ENCODE measurements around the gene DCLK2. TPM values are rescaled to one million over a fixed set of nuclear protein-coding genes. Genes with fewer than 3 reads are reported as not detected.

Gene DCLK2
- total and polyA plus RNA-seq, 2 of the 4 experiments (the other 2 are of a cell fraction) = 11.3 to 15.5 TPM

DNA sequence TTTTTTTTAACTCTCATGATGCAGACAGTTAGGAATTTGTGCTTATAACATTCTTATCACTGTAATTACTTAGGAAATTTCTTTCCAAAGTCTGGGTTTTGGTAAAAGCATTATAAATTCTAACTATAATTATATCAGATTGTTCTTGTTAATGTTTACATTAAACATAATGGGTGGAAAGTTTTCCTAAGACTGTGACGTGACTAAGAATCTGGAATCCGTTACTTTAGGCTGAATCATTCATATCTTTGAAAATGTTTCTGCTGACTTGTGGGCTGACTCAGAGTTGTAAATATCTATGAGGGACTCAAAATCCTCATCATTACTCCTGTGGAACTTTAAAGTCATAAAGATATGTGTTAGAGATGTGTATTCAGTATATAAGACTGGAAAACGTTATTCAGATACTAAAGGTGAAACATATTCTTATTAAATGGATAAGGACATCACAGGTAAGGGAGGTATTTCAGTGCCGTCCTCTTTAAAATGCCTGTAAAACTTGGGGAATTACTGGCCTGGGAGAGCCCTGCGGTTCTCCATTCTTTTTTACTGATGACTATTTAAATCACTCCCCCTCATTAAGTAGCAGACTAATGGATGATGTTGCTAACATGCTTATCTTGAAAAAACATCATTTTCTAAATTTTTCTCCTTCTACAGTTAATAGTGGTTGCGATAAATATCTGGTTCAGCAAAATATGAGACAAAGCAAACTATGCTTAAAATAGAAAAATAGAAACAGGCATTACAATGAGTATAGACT lies 159.0 kb downstream of the DCLK2 start:
- H2AFZ ChIP-seq (replicated peaks; ENCODE audit: low read length, poor library complexity) = no peak overlapping the region
- peak overlapping the region; percentile 89 for H2BK20ac ChIP-seq (ENCODE audit: low read depth, low read length)
- H2BK15ac ChIP-seq (ENCODE audit: low read depth, low read length) = peak overlapping the region; percentile 88; the same call in 2 of the 3 replicates
- peak overlapping the region; percentile 70 for H3K9ac ChIP-seq (ENCODE audit: low read depth, low read length)
- H3K9me3 ChIP-seq (ENCODE audit: control insufficient read depth, insufficient read depth, low read length) = no peaks in the 10 kb centered on the region
- H2AK9ac ChIP-seq (replicated peaks; ENCODE audit: low read depth, low read length, poor library complexity) = no peak overlapping the region
- intact Hi-C loops (cut with micrococcal nuclease) = loop anchor here (1.0 to 5.0 kb wide), 2 partner anchors 12 to 45 kb away; no protein-coding TSS in a partner anchor
- H3K18ac ChIP-seq (ENCODE audit: low read depth, low read length) = peak overlapping the region; percentile 95
- DNase-seq (peak; percentile 98), ATAC-seq (ENCODE audit: low read depth) (peak; percentile 70)
- H3K36me3 ChIP-seq (ENCODE audit: control insufficient read depth, insufficient read depth, low read length) = peaks cover 4% of the 10 kb centered on the region; the same call in 1 of the 2 replicates
- no peak overlapping the region for H2AK5ac ChIP-seq (ENCODE audit: low read depth, low read length)
- peak overlapping the region; percentile 51; the same call in 1 of the 2 replicates for H3K14ac ChIP-seq (replicated peaks; ENCODE audit: low read depth, low read length)
- H3K9me1 ChIP-seq (ENCODE audit: insufficient read depth, low read length) = peaks cover 16% of the 10 kb centered on the region
- TSS peak; percentile 56 for BruUV-seq (replicated peaks)
- peak overlapping the region; percentile 96; the same call in 1 of the 2 replicates for H3K23ac ChIP-seq (ENCODE audit: low read depth, low read length)
- H2BK5ac ChIP-seq (ENCODE audit: low read depth, low read length, poor library complexity, severe bottlenecking) = peak overlapping the region; percentile 100
- no peak overlapping the region for H3K4me3 ChIP-seq (ENCODE audit: insufficient read depth, low read depth, low read length)
- peaks cover 33% of the 10 kb centered on the region for H3K4me1 ChIP-seq (ENCODE audit: control insufficient read depth, insufficient read depth, low read length)
- H3K27me3 ChIP-seq (ENCODE audit: control insufficient read depth, insufficient read depth, low read length) = no peaks in the 10 kb centered on the region
- dilution Hi-C loops (cut with HindIII; ENCODE audit: low sequenced_read_pairs, unreplicated experiment) = no loop called here
- H2BK120ac ChIP-seq (ENCODE audit: low read depth, low read length) = peak overlapping the region; percentile 90
- H3K27ac ChIP-seq (ENCODE audit: insufficient read depth, low read length) = peak overlapping the region; percentile 93
- H3K56ac ChIP-seq (ENCODE audit: extremely low read depth, insufficient read depth, low read length) = peak overlapping the region; percentile 99
- POLR2A ChIA-PET (ENCODE audit: unreplicated experiment) = no interaction called here
- no CpG with 5 or more reads among the region's 6 CpGs for WGBS, 2 experiments (ENCODE audit: extremely low coverage in 2 of 2, insufficient read length in 1 of 2)
- TF ChIP-seq CEBPB (IDR thresholded peaks at IDR 0.05; ENCODE audit: low read depth, low read length) (peak; percentile 8; the same call in 1 of the 2 replicates), MAFK (IDR thresholded peaks at IDR 0.05; ENCODE audit: low read depth, low read length) (peak; percentile 91), BHLHE40 (IDR thresholded peaks at IDR 0.05; ENCODE audit: low read depth, low read length) (peak; percentile 68), NFE2L2 (IDR thresholded peaks at IDR 0.05; ENCODE audit: low read depth, low read length) (peak; percentile 78), RCOR1 (IDR thresholded peaks at IDR 0.05; ENCODE audit: insufficient replicate concordance, low read length) (peak; percentile 50), FOS (IDR thresholded peaks at IDR 0.05; ENCODE audit: low read depth, low read length) (peak; percentile 90), RAD21 (IDR thresholded peaks at IDR 0.05; ENCODE audit: low read length) (no peak)
- TF ChIP-seq, protein P1, sequence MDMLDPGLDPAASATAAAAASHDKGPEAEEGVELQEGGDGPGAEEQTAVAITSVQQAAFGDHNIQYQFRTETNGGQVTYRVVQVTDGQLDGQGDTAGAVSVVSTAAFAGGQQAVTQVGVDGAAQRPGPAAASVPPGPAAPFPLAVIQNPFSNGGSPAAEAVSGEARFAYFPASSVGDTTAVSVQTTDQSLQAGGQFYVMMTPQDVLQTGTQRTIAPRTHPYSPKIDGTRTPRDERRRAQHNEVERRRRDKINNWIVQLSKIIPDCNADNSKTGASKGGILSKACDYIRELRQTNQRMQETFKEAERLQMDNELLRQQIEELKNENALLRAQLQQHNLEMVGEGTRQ (IDR thresholded peaks at IDR 0.05; ENCODE audit: low read depth, low read length) = no peak
- peak overlapping the region; percentile 93 for H4K5ac ChIP-seq (ENCODE audit: low read depth, low read length)
- H3K4ac ChIP-seq (ENCODE audit: low read depth, low read length) = peak overlapping the region; percentile 87
- in situ Hi-C loops (cut with MboI; ENCODE audit: low sequenced_read_pairs) = no loop called here
- H3K79me1 ChIP-seq (ENCODE audit: low read depth in 1 of 2, low read length in 2 of 2) = peaks cover 30 to 45% of the 10 kb centered on the region in 2 experiments
- peak overlapping the region; percentile 67 to 90 for H4K8ac ChIP-seq (ENCODE audit: low read depth in 2 of 2, low read length in 2 of 2)
- CTCF ChIA-PET = no interaction called here
- H4K20me1 ChIP-seq (ENCODE audit: insufficient read depth, low read length) = no peaks in the 10 kb centered on the region
- H4K91ac ChIP-seq (ENCODE audit: insufficient read depth, low read depth, low read length) = peak overlapping the region; percentile 91
- peak overlapping the region; percentile 87 for H3K4me2 ChIP-seq (ENCODE audit: low read depth, low read length)

Data from IMR-90 (cell line).